NB4 (cell line): Measurements from ENCODE around the gene GALK2.

Source experiments
- CTCF ChIP-seq: IDR thresholded peaks from one replicate; pipeline ENCODE4 v1.5.1; 2012; ENCODE audit warnings: low read depth, low read length
- POLR2A ChIP-seq: IDR thresholded peaks from 2 replicates; pipeline ENCODE4 v1.6.1; 2011; ENCODE audit warnings: mild to moderate bottlenecking; ENCODE audit not compliant: insufficient read length; ENCODE audit errors: extremely low read depth
- TF ChIP-seq, protein P1 (sequence below): IDR thresholded peaks from 2 replicates; pipeline ENCODE4 v1.6.1; 2011; ENCODE audit warnings: low read depth, low read length

GRCh38 chr15:49380912-49381311 is 210.9 kb downstream of the GALK2 start:
- TF ChIP-seq CTCF (no peak), POLR2A (no peak)
- TF ChIP-seq, protein P1, sequence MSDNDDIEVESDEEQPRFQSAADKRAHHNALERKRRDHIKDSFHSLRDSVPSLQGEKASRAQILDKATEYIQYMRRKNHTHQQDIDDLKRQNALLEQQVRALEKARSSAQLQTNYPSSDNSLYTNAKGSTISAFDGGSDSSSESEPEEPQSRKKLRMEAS, result no peak
